Kidney epithelial cell (primary cell): ENCODE data around the gene CNTNAP1. TPM values are rescaled to one million over a fixed set of nuclear protein-coding genes. Genes with fewer than 3 reads are reported as not detected.

Experiments
- DNase-seq: peaks from one replicate; pipeline ENCODE4 v3.0.0-alpha.2; 2010; ENCODE audit warnings: low read depth
- H3K27me3 ChIP-seq: 2 replicates; pipeline ENCODE4 v1.6.0; 2011; ENCODE audit warnings: low read length; ENCODE audit not compliant: control insufficient read depth, insufficient read depth
- H3K36me3 ChIP-seq: 2 replicates; pipeline ENCODE4 v1.5.1; 2011; ENCODE audit warnings: low read length; ENCODE audit not compliant: control insufficient read depth, insufficient read depth
- H3K4me3 ChIP-seq: 2 replicates; pipeline ENCODE4 v1.5.1; 2011; ENCODE audit warnings: low read depth, mild to moderate bottlenecking, control low read depth, low read length
- CTCF ChIP-seq: IDR thresholded peaks from 2 replicates; pipeline ENCODE4 v1.5.1; 2011; ENCODE audit warnings: mild to moderate bottlenecking, moderate library complexity, low read length, control low read depth, inconsistent platforms; ENCODE audit not compliant: insufficient read depth, poor library complexity, severe bottlenecking
- total RNA-seq: library from RNA; depleted of rRNA; stranded (reverse); fragments of >200 nt; gene quantifications from 2 replicates; pipeline ENCODE4 v1.2.3, GENCODE V29; 2015

Gene CNTNAP1
- total RNA-seq, 1 donor from 2014 or later, result 5.8 TPM

- DNase-seq, result peak; percentile 31
- Histone ChIP-seq H3K27me3 (no peaks in the 10 kb centered on the region), H3K36me3 (no peaks in the 10 kb centered on the region), H3K4me3 (peak within 1 kb of the TSS; percentile 67)
- no peak for TF ChIP-seq CTCF
Measured at GRCh38 chr17:42744806-42745617, 62.7 kb downstream of the CNTNAP1 start, which contains the start of gene EZH1. TSS of gene EZH1 (minus strand) at chr17:42745040. CDS start at chr17:42728941, 16,099 bp downstream.

DNA sequence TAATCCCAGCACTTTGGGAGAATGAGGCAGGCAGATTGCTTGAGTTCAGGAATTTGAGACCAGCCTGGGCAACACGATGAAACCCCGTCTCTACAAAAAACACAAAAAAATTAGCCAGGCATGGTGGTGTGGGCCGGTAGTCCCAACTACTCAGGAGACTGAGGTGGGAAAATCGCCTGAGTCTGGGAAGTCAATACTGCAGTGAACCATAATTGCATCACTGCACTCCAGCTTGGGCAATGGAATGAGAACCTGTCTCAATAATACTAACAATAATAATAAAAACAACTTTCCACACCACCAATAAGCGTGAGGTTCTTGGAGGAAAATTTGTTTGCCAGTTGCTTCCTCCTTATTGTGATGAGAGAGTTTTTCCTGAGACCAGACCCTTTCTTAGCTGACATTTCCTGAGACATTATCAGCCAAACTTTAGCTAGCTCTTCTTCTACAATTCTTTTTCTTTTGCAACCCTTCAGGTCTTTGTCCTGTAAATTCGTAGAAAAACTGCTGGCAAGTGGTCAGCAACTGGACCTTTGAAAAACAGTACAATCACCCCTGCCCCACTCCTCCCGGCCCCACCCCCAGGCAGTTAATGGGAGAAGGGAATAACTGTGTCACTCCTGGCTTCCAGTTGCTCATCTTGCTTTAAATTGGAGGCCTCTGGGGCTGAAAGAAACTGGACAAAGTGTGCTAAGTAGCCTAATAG is 66.0 kb downstream of the CNTNAP1 start:
- TF ChIP-seq CTCF, result no peak
- no peak for DNase-seq
- no peak overlapping the region for H3K4me3 ChIP-seq
- no peaks in the 10 kb centered on the region for H3K36me3 ChIP-seq
- peaks cover 2% of the 10 kb centered on the region for H3K27me3 ChIP-seq

DNA sequence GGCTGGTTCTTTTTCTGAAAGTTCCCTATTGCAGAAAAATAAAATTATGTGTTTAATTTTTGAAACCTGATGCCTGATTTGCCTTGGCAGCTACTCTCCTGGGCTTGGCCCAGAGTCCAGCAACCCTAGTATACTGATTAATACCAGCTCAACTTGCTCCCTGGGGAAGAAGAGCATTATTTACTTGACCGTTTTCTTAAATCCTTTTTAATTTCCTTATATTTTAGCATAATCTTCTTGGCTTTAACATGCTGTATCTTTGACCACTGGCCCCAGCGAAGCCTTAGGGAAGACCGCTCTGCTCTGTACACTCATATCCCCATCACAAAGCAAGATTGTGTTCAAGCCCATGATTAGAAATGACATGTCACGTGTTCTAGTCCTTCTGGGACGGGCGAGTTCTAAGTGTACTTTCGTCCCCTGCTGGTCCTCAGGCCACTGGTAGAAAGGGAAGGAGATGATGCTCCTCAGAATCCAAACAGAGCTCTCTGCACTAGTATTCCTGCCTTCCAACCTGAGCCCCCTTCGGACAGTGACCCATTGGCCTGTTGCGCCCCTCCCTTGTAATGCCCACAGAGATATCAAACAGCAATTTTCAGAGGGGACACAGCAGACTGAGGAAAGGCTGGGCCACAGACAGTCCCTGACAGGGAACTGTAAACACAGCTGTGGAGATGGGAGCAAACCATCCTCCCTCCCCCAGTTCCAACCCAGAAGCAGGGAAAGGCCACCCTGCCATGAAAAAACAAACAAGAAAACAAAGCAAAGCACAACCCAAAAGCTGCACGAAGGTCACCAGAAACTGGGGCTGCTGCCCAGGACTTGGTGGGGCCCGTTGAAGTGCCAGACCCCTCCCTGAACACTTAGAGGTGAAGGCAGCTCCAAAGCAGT is 66.8 kb downstream of the CNTNAP1 start:
- DNase-seq, result no peak
- no peak overlapping the region for H3K4me3 ChIP-seq
- no peak for TF ChIP-seq CTCF
- H3K36me3 ChIP-seq, result no peaks in the 10 kb centered on the region
- peaks cover 2% of the 10 kb centered on the region for H3K27me3 ChIP-seq

Other genes starting within 250 kb of the CNTNAP1 start
- gene ATP6V0A1, start 223.7 kb upstream of the CNTNAP1 start, total RNA-seq, result 43.9 and 46.4 TPM in 2 replicates
- 46.2 and 49.2 TPM in 2 replicates for gene NAGLU, start 146.3 kb upstream of the CNTNAP1 start, total RNA-seq
- 0.34 and 1.8 TPM in 2 replicates for gene HSD17B1, start 129.6 kb upstream of the CNTNAP1 start, total RNA-seq
- 26.8 and 34.3 TPM in 2 replicates for gene COASY, start 120.4 kb upstream of the CNTNAP1 start, total RNA-seq
- gene MLX, start 115.4 kb upstream of the CNTNAP1 start, total RNA-seq, result 33.9 and 35.9 TPM in 2 replicates
- gene PSMC3IP, start 104.8 kb upstream of the CNTNAP1 start, total RNA-seq, result 3.9 and 7.9 TPM in 2 replicates
- 64.9 and 68.2 TPM in 2 replicates for gene RETREG3, start 73.2 kb upstream of the CNTNAP1 start, total RNA-seq
- 37.6 and 56.1 TPM in 2 replicates for gene TUBG1, start 72.8 kb upstream of the CNTNAP1 start, total RNA-seq
- gene TUBG2, start 23.2 kb upstream of the CNTNAP1 start, total RNA-seq, result 11.3 and 15.0 TPM in 2 replicates
- 10.2 and 11.2 TPM in 2 replicates for gene PLEKHH3, start 5.5 kb upstream of the CNTNAP1 start, total RNA-seq
- 3.1 and 8.9 TPM in 2 replicates for gene CCR10, start 688 bp upstream of the CNTNAP1 start, total RNA-seq
- 14.7 and 22.5 TPM in 2 replicates for gene EZH1, start 62.5 kb downstream of the CNTNAP1 start, total RNA-seq
- gene RAMP2, start 78.7 kb downstream of the CNTNAP1 start, total RNA-seq, result 1.3 and 5.3 TPM in 2 replicates
- gene VPS25, start 90.9 kb downstream of the CNTNAP1 start, total RNA-seq, result 131 and 144 TPM in 2 replicates
- gene WNK4, start 98.1 kb downstream of the CNTNAP1 start, total RNA-seq, result 0.67 and 0.96 TPM in 2 replicates
- gene COA3, start 116.2 kb downstream of the CNTNAP1 start, total RNA-seq, result 48.3 and 49.4 TPM in 2 replicates
- gene CNTD1, start 116.3 kb downstream of the CNTNAP1 start, total RNA-seq, result 0.21 TPM in 1 of 2 replicates, not detected in the other
- 100 and 112 TPM in 2 replicates for gene BECN1, start 141.8 kb downstream of the CNTNAP1 start, total RNA-seq
- gene PSME3, start 150.9 kb downstream of the CNTNAP1 start, total RNA-seq, result 164 and 182 TPM in 2 replicates
- gene AOC2, start 162.0 kb downstream of the CNTNAP1 start, total RNA-seq, result 2.7 and 3.7 TPM in 2 replicates
- gene AOC3, start 168.7 kb downstream of the CNTNAP1 start, total RNA-seq, result 0.08 and 0.55 TPM in 2 replicates
- gene G6PC1, start 218.3 kb downstream of the CNTNAP1 start, total RNA-seq, result not detected in 2 replicates